Ishikawa (cell line): Measurements from ENCODE around the gene TSPAN14.

Experiments
- CEBPB ChIP-seq: IDR thresholded peaks from 2 replicates; pipeline ENCODE4 v1.6.1; 2012
- CREB1 ChIP-seq: IDR thresholded peaks from 2 replicates; pipeline ENCODE4 v1.6.1; 2012; ENCODE audit warnings: low read depth
- EGR1 ChIP-seq: IDR thresholded peaks from 2 replicates; pipeline ENCODE4 v1.6.1; 2012
- FOXM1 ChIP-seq: IDR thresholded peaks from 2 replicates; pipeline ENCODE4 v1.6.1; 2012; ENCODE audit warnings: low read depth, borderline replicate concordance
- MAX ChIP-seq: IDR thresholded peaks from 2 replicates; pipeline ENCODE4 v1.6.1; 2012
- RAD21 ChIP-seq: IDR thresholded peaks from 2 replicates; pipeline ENCODE4 v1.6.1; 2012; ENCODE audit warnings: low read depth
- REST ChIP-seq: IDR thresholded peaks from 2 replicates; pipeline ENCODE4 v1.6.1; 2012; ENCODE audit warnings: low read depth, mild to moderate bottlenecking
- TAF1 ChIP-seq: IDR thresholded peaks from 2 replicates; pipeline ENCODE4 v1.6.1; 2012; ENCODE audit warnings: low read depth, mild to moderate bottlenecking
- USF1 ChIP-seq: IDR thresholded peaks from 2 replicates; pipeline ENCODE4 v1.6.1; 2012

GRCh38 chr10:80485946-80486764 is 32.0 kb downstream of the TSPAN14 start:
- no peak for TF ChIP-seq USF1
- no peak for TF ChIP-seq CEBPB
- no peak for TF ChIP-seq REST
- no peak for TF ChIP-seq EGR1
- TF ChIP-seq FOXM1 = no peak
- no peak for TF ChIP-seq MAX
- no peak for TF ChIP-seq RAD21
- TF ChIP-seq CREB1 = no peak
- no peak for TF ChIP-seq TAF1
